ENCODE measurements around the gene AP1S3.
"Not testable (repeated sequence)": the region's sequence is repeated elsewhere in the genome, so short reads cannot be mapped to it uniquely, and the experiment has no call there.

AP1S3 gene

GRCh38 chr2:223764796-223765195 is 72.6 kb downstream of the AP1S3 start:
- intact Hi-C loops (cut with DNase I), result no loop called here
- DNase-seq, result no peak

GRCh38 chr2:223762853-223763252 is 74.5 kb downstream of the AP1S3 start:
- no peak for DNase-seq
- intact Hi-C loops (cut with DNase I), result no loop called here

- intact Hi-C loops (cut with DNase I); DNase-seq: not testable (repeated sequence)
These were observed 75.6 kb downstream of the AP1S3 start for GRCh38 chr2:223761746-223762145.

- intact Hi-C loops (cut with DNase I), result no loop called here
- DNase-seq, result no peak
These were observed 76.4 kb downstream of the AP1S3 start for GRCh38 chr2:223760838-223761502.

GRCh38 chr2:223759569-223760430 is 77.6 kb downstream of the AP1S3 start:
- intact Hi-C loops (cut with DNase I), result no loop called here
- DNase-seq, result no peak

DNA sequence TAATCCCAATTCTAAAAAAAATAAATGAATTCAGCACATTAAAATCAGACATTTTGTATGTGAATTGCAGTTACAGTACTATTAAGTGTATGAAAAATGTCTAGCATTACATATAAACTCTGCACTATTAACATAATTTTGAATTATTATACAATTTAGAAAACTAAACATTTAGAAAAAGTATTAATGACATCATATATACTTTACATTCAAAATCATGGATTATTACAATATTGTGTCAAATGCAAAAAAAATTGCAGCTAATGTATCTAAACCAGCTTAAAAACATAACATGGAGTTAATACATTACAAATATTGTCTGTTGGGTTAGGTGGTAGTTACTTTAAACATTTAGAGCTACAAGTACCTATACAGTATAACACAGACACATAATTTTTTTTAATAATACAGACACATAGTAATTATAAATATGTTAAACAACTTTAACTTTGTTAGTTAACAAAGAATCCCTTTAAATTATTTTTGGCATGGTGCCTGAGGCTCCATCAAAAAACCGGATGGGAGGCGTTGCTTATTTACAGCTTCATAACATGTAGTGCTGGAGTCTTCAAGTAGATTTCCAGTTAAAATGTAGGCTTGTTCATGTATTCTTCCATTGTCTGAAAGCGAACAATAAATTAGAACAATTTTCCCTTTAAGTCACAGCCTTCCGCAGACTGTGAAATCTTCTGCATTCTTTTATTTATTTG is 79.1 kb downstream of the AP1S3 start:
- DNase-seq, result no peak
- intact Hi-C loops (cut with DNase I), result no loop called here

GRCh38 chr2:223753940-223754339 is 83.4 kb downstream of the AP1S3 start:
- intact Hi-C loops (cut with DNase I), result no loop called here
- DNase-seq, result no peak

DNA sequence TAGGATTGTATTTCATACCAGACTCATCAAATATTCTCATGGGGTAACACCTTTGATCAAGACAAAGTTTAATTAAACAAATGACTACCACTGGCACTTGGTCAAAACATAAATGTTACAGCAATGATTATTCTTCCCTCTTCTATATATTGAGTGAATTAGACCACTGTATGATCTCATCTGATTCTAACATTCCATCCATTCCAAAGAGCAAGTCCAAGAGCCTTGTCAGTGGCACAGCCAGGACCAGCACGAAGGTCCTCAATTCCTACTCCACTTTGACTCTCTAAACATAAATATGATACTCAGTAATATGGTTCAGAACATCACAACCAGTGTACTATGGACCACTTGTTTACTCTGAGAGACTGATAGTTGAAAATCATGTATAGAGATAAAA is 86.4 kb downstream of the AP1S3 start:
- DNase-seq, result no peak
- intact Hi-C loops (cut with DNase I), result no loop called here

DNA sequence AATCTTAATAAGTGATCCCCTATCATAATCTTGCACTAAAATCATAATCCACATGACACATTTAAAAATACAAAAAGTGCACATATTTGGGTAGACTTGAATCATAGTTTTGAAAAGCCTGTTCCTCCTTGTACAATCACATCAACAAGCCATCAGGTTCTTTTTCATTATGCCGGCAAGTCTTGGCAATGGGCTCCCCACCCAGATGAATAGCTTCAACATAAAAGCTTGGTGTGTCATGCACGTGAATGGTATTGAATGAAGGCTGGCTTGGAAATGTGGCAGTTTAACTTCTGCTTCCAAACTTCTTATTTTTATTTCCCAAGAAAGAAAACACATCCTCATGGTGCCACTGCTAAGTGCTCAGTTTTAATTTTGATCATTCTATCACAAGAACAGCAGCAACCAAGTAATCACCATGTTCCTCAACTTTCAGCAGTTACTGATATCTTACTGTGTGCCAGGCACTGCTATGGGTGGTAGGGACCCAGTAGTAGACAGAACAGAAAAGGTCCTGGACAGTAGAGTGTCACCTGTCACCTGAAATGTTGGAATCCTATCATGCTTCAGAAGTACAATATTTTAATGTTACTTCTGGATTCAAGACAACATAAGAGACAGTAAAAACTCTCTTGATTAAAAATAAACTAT is 89.9 kb downstream of the AP1S3 start:
- DNase-seq, result no peak
- intact Hi-C loops (cut with DNase I), result no loop called here

- DNase-seq, result no peak
- intact Hi-C loops (cut with DNase I), result no loop called here
These were observed 90.8 kb downstream of the AP1S3 start for GRCh38 chr2:223746611-223747010.

GRCh38 chr2:223744580-223744979 is 92.8 kb downstream of the AP1S3 start:
- DNase-seq, result no peak
- intact Hi-C loops (cut with DNase I), result no loop called here

GRCh38 chr2:223740679-223741078 is 96.7 kb downstream of the AP1S3 start:
- DNase-seq, result peak in 1 of 10 donors; percentile 43
- intact Hi-C loops (cut with DNase I), result no loop called here

- intact Hi-C loops (cut with DNase I), result no loop called here
- DNase-seq, result no peak
These were observed 100.2 kb downstream of the AP1S3 start for GRCh38 chr2:223737207-223737606.

GRCh38 chr2:223736488-223736887 is 100.9 kb downstream of the AP1S3 start:
- DNase-seq, result no peak
- intact Hi-C loops (cut with DNase I), result no loop called here

- DNase-seq, result no peak
- intact Hi-C loops (cut with DNase I), result no loop called here
These were observed 101.6 kb downstream of the AP1S3 start for GRCh38 chr2:223735659-223736244.

DNA sequence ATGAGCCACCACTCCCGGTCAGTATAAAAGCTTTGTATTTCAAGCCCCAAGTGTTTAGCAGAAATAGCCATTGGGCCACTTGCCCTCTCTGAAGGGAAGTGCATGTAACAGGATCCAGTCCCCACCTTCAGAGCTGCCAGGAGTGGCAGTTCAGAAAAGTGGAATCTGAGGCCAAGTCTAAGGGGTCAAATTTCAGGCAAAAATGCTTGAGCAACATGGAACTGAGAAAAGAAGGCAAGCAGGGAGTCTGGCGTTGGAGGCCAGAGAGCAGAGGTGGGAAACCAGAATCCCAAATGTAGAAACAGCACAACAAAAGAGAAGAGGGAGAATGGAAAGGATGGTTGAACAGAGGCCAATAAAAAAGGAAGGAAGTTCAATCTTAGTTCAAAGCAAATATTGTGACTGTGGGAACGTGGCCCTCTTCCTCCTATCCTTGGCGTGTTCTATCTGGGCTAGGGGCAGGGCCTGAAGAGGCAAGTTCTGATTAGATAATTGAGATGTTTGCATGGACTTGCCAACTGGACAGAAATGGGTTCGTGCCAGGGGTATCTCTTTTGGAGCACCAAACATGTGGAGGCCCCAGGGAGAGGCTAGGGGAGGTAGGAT is 102.2 kb downstream of the AP1S3 start:
- DNase-seq, result no peak
- intact Hi-C loops (cut with DNase I), result no loop called here

DNA sequence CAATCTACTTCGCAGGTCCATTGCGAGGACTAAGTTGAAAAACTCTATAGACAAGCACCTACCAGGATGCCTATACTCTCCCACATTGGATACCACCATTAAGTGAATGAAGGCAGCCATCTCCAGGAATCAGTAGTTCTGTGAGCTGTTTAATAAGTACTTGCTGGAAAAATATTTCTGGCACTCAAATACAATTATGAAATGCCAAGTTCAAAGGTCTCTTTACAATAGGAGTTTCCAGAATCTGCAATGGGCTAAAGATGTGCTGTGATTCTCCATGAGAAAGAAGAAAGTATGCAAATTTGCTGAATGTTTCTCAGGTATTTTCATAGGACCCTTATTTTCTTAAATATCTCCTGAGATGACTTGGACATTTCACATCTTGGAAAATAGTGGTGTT is 103.0 kb downstream of the AP1S3 start:
- DNase-seq, result no peak
- intact Hi-C loops (cut with DNase I), result no loop called here

- DNase-seq, result no peak
- intact Hi-C loops (cut with DNase I), result no loop called here
These were observed 105.0 kb downstream of the AP1S3 start for GRCh38 chr2:223732346-223732745.

- intact Hi-C loops (cut with DNase I), result no loop called here
- DNase-seq, result no peak
These were observed 105.9 kb downstream of the AP1S3 start for GRCh38 chr2:223731503-223731902.

- DNase-seq, result no peak
- intact Hi-C loops (cut with DNase I), result no loop called here
These were observed 107.6 kb downstream of the AP1S3 start for GRCh38 chr2:223729781-223730180.
